ENCODE results near the gene NR4A1.

- no peak for TF ChIP-seq YY1 (IDR thresholded peaks at IDR 0.05; ENCODE audit: insufficient read depth, insufficient read length)
- TF ChIP-seq ZNF274 (IDR thresholded peaks at IDR 0.05; ENCODE audit: low read depth, low read length) = no peak
- no peak for TF ChIP-seq SUZ12 (IDR thresholded peaks at IDR 0.05; ENCODE audit: extremely low read depth, insufficient read depth, insufficient read length)
Observed at GRCh38 chr12:52022841-52023181, 28.4 kb upstream of the NR4A1 start.

Measured in NT2/D1 (cell line).